Measurements from ENCODE around the gene STOM. TPM values are rescaled to one million over a fixed set of nuclear protein-coding genes. Genes with fewer than 3 reads are reported as not detected.
A peak's percentile ranks its signal among the peaks of the same experiment; 100 is the strongest.

STOM gene
- total and polyA plus RNA-seq, 4 donors, result 80.0 to 384 (median 245) TPM

GRCh38 chr9:121298689-121299466 is 71.2 kb downstream of the STOM start:
- peaks cover 0 to 8% of the 10 kb centered on the region in 2 donors for H3K36me3 ChIP-seq (ENCODE audit: control insufficient read depth in 1 of 2, insufficient read depth in 2 of 2, low read length in 1 of 2)
- ATAC-seq (ENCODE audit: low FRiP score) (peak; percentile 61), DNase-seq (no peak)
- intact Hi-C loops (cut with DNase I), result loop anchor here (2.0 to 10.0 kb wide), 2 partner anchors 20 to 176 kb away; no protein-coding TSS in a partner anchor
- H3K9me3 ChIP-seq (ENCODE audit: control insufficient read depth, low read length), result no peaks in the 10 kb centered on the region
- peaks cover 2 to 10% of the 10 kb centered on the region in 2 donors for H3K4me1 ChIP-seq (ENCODE audit: control insufficient read depth in 1 of 2, insufficient read depth in 2 of 2, low read length in 2 of 2)
- H3K27me3 ChIP-seq (ENCODE audit: control insufficient read depth in 1 of 2, insufficient read depth in 2 of 2, low read length in 1 of 2), result no peaks in the 10 kb centered on the region
- H3K4me3 ChIP-seq (ENCODE audit: low read length in 2 of 2), result peak overlapping the region; percentile 77 to 78
- WGBS, 2 donors, result 16 to 18% methylated on average over 13 of the region's 13 CpGs
- peak overlapping the region; percentile 57 to 64 for H3K27ac ChIP-seq (ENCODE audit: low read depth in 1 of 2, low read length in 2 of 2)

DNA sequence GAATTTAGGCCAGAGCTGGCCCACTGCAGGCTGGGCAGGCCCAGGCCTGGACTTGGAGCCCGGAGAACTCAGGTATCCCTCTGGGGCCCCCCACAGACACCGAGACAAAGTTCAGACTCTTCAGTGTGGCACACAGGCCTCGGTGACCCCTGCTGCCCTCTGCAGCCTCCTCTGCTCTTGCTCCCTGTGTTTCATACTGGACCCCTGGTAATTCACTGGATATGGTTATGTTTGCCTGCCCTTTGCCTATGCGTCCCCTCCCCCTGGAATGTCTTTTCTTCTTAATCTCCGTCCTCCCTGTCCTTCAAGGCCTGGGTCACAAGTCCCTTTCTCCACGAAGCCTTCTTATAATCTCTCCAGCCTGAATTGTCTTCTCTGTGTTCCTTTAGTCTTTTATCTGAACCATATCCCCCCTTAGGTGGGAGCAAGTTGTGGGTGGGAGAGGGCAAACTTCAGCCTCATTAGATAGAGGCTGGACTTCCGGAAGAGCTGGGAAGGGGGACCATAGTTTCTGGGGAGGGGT is 72.0 kb downstream of the STOM start:
- Histone ChIP-seq H3K27me3 (ENCODE audit: control insufficient read depth in 1 of 2, insufficient read depth in 2 of 2, low read length in 1 of 2) (no peaks in the 10 kb centered on the region), H3K4me3 (ENCODE audit: low read length in 2 of 2) (no peak overlapping the region), H3K36me3 (ENCODE audit: control insufficient read depth in 1 of 2, insufficient read depth in 2 of 2, low read length in 1 of 2) (peaks cover 0 to 5% of the 10 kb centered on the region in 2 donors), H3K9me3 (ENCODE audit: control insufficient read depth, low read length) (no peaks in the 10 kb centered on the region), H3K4me1 (ENCODE audit: control insufficient read depth in 1 of 2, insufficient read depth in 2 of 2, low read length in 2 of 2) (peaks cover 2 to 10% of the 10 kb centered on the region in 2 donors), H3K27ac (ENCODE audit: low read depth in 1 of 2, low read length in 2 of 2) (peak overlapping the region; percentile 54 to 64)
- ATAC-seq (ENCODE audit: low FRiP score) (no peak), DNase-seq (no peak)
- WGBS, 2 donors, result 57 to 61% methylated on average over 7 of the region's 7 CpGs
- intact Hi-C loops (cut with DNase I), result loop anchor here (2.0 to 10.0 kb wide), 2 partner anchors 19 to 177 kb away; no protein-coding TSS in a partner anchor

DNA sequence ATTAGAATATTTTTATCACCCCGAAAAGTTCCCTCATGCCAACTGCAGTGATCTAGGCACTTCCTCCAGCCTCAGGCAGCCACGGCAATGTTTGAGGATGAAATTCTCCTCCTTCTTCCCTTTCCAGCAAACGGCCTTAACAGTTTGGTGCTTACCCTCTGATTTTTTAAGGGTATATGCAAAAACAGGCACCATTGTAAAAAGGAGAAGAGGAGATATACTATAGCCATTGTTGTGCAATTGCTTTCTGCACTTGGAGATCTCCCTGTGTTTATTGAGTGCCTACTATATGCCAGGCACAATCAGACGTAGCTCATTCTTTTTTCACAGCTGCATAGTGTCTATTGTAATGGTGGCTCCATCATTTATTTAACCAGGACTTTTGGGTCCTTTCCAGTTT is 72.7 kb downstream of the STOM start:
- DNase-seq (no peak), ATAC-seq (ENCODE audit: low FRiP score) (no peak)
- H3K27ac ChIP-seq (ENCODE audit: low read depth in 1 of 2, low read length in 2 of 2), result no peak overlapping the region
- peaks cover 2 to 10% of the 10 kb centered on the region in 2 donors for H3K4me1 ChIP-seq (ENCODE audit: control insufficient read depth in 1 of 2, insufficient read depth in 2 of 2, low read length in 2 of 2)
- no peaks in the 10 kb centered on the region for H3K9me3 ChIP-seq (ENCODE audit: control insufficient read depth, low read length)
- 18 to 21% methylated on average over 4 of the region's 4 CpGs for WGBS, 2 donors
- intact Hi-C loops (cut with DNase I), result loop anchor here in 1 of 2 donors (10.0 kb wide), 1 partner anchor 177 kb away; no protein-coding TSS in a partner anchor
- no peak overlapping the region for H3K4me3 ChIP-seq (ENCODE audit: low read length in 2 of 2)
- no peaks in the 10 kb centered on the region for H3K27me3 ChIP-seq (ENCODE audit: control insufficient read depth in 1 of 2, insufficient read depth in 2 of 2, low read length in 1 of 2)
- peaks cover 0 to 4% of the 10 kb centered on the region in 2 donors for H3K36me3 ChIP-seq (ENCODE audit: control insufficient read depth in 1 of 2, insufficient read depth in 2 of 2, low read length in 1 of 2)

GRCh38 chr9:121296213-121297127 is 73.6 kb downstream of the STOM start:
- H3K36me3 ChIP-seq (ENCODE audit: control insufficient read depth in 1 of 2, insufficient read depth in 2 of 2, low read length in 1 of 2), result peaks cover 0 to 2% of the 10 kb centered on the region in 2 donors
- H3K4me3 ChIP-seq (ENCODE audit: low read length in 2 of 2), result no peak overlapping the region
- ATAC-seq (ENCODE audit: low FRiP score) (no peak), DNase-seq (no peak)
- intact Hi-C loops (cut with DNase I), result loop anchor here in 1 of 2 donors (10.0 kb wide), 1 partner anchor 178 kb away; no protein-coding TSS in a partner anchor
- peak overlapping the region in 1 of 2 donors; percentile 87 for H3K27ac ChIP-seq (ENCODE audit: low read depth in 1 of 2, low read length in 2 of 2)
- WGBS, 2 donors, result 64 to 75% methylated on average over 7 of the region's 7 CpGs
- peaks cover 4 to 10% of the 10 kb centered on the region in 2 donors for H3K4me1 ChIP-seq (ENCODE audit: control insufficient read depth in 1 of 2, insufficient read depth in 2 of 2, low read length in 2 of 2)
- no peaks in the 10 kb centered on the region for H3K9me3 ChIP-seq (ENCODE audit: control insufficient read depth, low read length)
- no peaks in the 10 kb centered on the region for H3K27me3 ChIP-seq (ENCODE audit: control insufficient read depth in 1 of 2, insufficient read depth in 2 of 2, low read length in 1 of 2)

DNA sequence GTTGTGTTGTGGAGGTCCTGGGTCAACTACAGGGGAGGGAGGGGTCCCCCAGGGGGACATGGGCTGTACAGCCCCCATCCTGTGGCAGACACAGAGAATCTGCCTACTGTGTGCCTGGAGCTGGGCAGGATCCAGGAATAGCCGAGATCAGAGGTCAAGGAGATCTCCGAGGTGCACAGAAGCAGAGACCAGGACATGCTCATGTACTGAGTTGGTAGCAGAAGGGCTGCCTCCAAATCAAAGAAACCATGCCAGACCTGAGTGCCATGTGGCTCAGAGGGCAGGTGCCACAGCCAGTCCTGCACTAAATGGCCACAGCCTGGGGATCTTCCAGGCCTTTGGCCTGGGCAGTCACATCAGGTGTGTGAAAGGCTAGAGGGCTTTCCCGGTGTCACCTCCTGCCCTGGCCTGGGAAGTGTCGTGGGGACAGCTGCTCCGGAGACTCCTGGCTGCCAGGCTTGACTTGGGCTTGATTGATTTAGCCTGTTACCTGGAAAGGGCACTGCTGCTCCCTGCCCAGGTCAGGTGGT is 74.3 kb downstream of the STOM start:
- 45 to 51% methylated on average over 5 of the region's 5 CpGs for WGBS, 2 donors
- Histone ChIP-seq H3K27ac (ENCODE audit: low read depth in 1 of 2, low read length in 2 of 2) (peak overlapping the region; percentile 10 to 87), H3K9me3 (ENCODE audit: control insufficient read depth, low read length) (no peaks in the 10 kb centered on the region), H3K4me1 (ENCODE audit: control insufficient read depth in 1 of 2, insufficient read depth in 2 of 2, low read length in 2 of 2) (peaks cover 4 to 10% of the 10 kb centered on the region in 2 donors), H3K4me3 (ENCODE audit: low read length in 2 of 2) (no peak overlapping the region), H3K27me3 (ENCODE audit: control insufficient read depth in 1 of 2, insufficient read depth in 2 of 2, low read length in 1 of 2) (no peaks in the 10 kb centered on the region), H3K36me3 (ENCODE audit: control insufficient read depth in 1 of 2, insufficient read depth in 2 of 2, low read length in 1 of 2) (peaks cover 0 to 2% of the 10 kb centered on the region in 2 donors)
- ATAC-seq (ENCODE audit: low FRiP score) (no peak), DNase-seq (no peak)
- intact Hi-C loops (cut with DNase I), result loop anchor here in 1 of 2 donors (10.0 kb wide), 1 partner anchor 179 kb away; no protein-coding TSS in a partner anchor

- peaks cover 4 to 10% of the 10 kb centered on the region in 2 donors for H3K4me1 ChIP-seq (ENCODE audit: control insufficient read depth in 1 of 2, insufficient read depth in 2 of 2, low read length in 2 of 2)
- 62 to 64% methylated on average over 13 of the region's 13 CpGs for WGBS, 2 donors
- peak; percentile 70 for ATAC-seq (ENCODE audit: low FRiP score)
- H3K9me3 ChIP-seq (ENCODE audit: control insufficient read depth, low read length), result no peaks in the 10 kb centered on the region
- peak overlapping the region; percentile 59 to 88 for H3K27ac ChIP-seq (ENCODE audit: low read depth in 1 of 2, low read length in 2 of 2)
- peak; percentile 25 to 77 for DNase-seq
- H3K27me3 ChIP-seq (ENCODE audit: control insufficient read depth in 1 of 2, insufficient read depth in 2 of 2, low read length in 1 of 2), result no peaks in the 10 kb centered on the region
- peaks cover 0 to 2% of the 10 kb centered on the region in 2 donors for H3K36me3 ChIP-seq (ENCODE audit: control insufficient read depth in 1 of 2, insufficient read depth in 2 of 2, low read length in 1 of 2)
- intact Hi-C loops (cut with DNase I), result loop anchor here in 1 of 2 donors (10.0 kb wide), 1 partner anchor 180 kb away; no protein-coding TSS in a partner anchor
- H3K4me3 ChIP-seq (ENCODE audit: low read length in 2 of 2), result no peak overlapping the region
Observed at GRCh38 chr9:121294866-121295661, 75.0 kb downstream of the STOM start.

GRCh38 chr9:121294151-121294743 is 75.8 kb downstream of the STOM start:
- Histone ChIP-seq H3K4me3 (ENCODE audit: low read length in 2 of 2) (no peak overlapping the region), H3K36me3 (ENCODE audit: control insufficient read depth in 1 of 2, insufficient read depth in 2 of 2, low read length in 1 of 2) (peaks cover 0 to 2% of the 10 kb centered on the region in 2 donors), H3K4me1 (ENCODE audit: control insufficient read depth in 1 of 2, insufficient read depth in 2 of 2, low read length in 2 of 2) (peaks cover 5 to 10% of the 10 kb centered on the region in 2 donors), H3K9me3 (ENCODE audit: control insufficient read depth, low read length) (no peaks in the 10 kb centered on the region), H3K27ac (ENCODE audit: low read depth in 1 of 2, low read length in 2 of 2) (peak overlapping the region; percentile 59 to 88), H3K27me3 (ENCODE audit: control insufficient read depth in 1 of 2, insufficient read depth in 2 of 2, low read length in 1 of 2) (no peaks in the 10 kb centered on the region)
- intact Hi-C loops (cut with DNase I), result loop anchor here in 1 of 2 donors (10.0 kb wide), 1 partner anchor 181 kb away; no protein-coding TSS in a partner anchor
- DNase-seq (peak in 1 of 2 donors; percentile 80), ATAC-seq (ENCODE audit: low FRiP score) (peak; percentile 21)
- WGBS, 2 donors, result 17 to 31% methylated on average over 6 of the region's 6 CpGs
